H9 (cell line): ENCODE results near the gene ZNF286A. TPM values are rescaled to one million over a fixed set of nuclear protein-coding genes. Genes with fewer than 3 reads are reported as not detected.

Source experiments
- DNase-seq: peaks from one replicate; pipeline ENCODE4 v3.0.0-alpha.2; 2017
- H2AFZ ChIP-seq: one replicate; pipeline ENCODE4 v1.6.1; 2013; ENCODE audit warnings: mild to moderate bottlenecking, low read length, control low read depth, moderate library complexity
- H2AK5ac ChIP-seq: 2 replicates; pipeline ENCODE4 v1.6.1; 2013; ENCODE audit warnings: low read length, control low read depth, mixed read lengths; ENCODE audit not compliant: insufficient read length
- H2BK120ac ChIP-seq: one replicate; pipeline ENCODE4 v1.6.1; 2013; ENCODE audit warnings: low read depth, mild to moderate bottlenecking, low read length, control low read depth, inconsistent platforms; ENCODE audit not compliant: poor library complexity, severe bottlenecking
- H2BK12ac ChIP-seq: 2 replicates; pipeline ENCODE4 v1.6.1; 2013; ENCODE audit warnings: low read length, control low read depth, mixed read lengths, low read depth; ENCODE audit not compliant: insufficient read length
- H2BK15ac ChIP-seq: 2 replicates; pipeline ENCODE4 v1.6.1; 2013; ENCODE audit warnings: low read depth, low read length, control low read depth
- H2BK20ac ChIP-seq: one replicate; pipeline ENCODE4 v1.6.1; 2013; ENCODE audit warnings: low read depth, mild to moderate bottlenecking, low read length, control low read depth, inconsistent platforms; ENCODE audit not compliant: poor library complexity, severe bottlenecking
- H2BK5ac ChIP-seq: 2 replicates; pipeline ENCODE4 v1.6.1; 2013; ENCODE audit warnings: low read length, control low read depth, mixed read lengths; ENCODE audit not compliant: insufficient read length
- H3K14ac ChIP-seq: 2 replicates; pipeline ENCODE4 v1.6.1; 2013; ENCODE audit warnings: low read length, control low read depth; ENCODE audit not compliant: insufficient read depth
- H3K18ac ChIP-seq: 2 replicates; pipeline ENCODE4 v1.6.1; 2013; ENCODE audit warnings: low read depth, mild to moderate bottlenecking, mixed read lengths, low read length, control low read depth; ENCODE audit not compliant: insufficient read length
- H3K23ac ChIP-seq: 2 replicates; pipeline ENCODE4 v1.6.1; 2013; ENCODE audit warnings: low read length, control low read depth, mixed read lengths, low read depth; ENCODE audit not compliant: insufficient read length
- H3K23me2 ChIP-seq: 2 replicates; pipeline ENCODE4 v1.6.1; 2013; ENCODE audit warnings: low read depth, mild to moderate bottlenecking, mixed read lengths, low read length, control low read depth; ENCODE audit not compliant: insufficient read length, poor library complexity, severe bottlenecking
- H3K27ac ChIP-seq: 2 replicates; pipeline ENCODE4 v1.5.1; 2013; ENCODE audit warnings: low read length, control low read depth, mixed read lengths, low read depth; ENCODE audit not compliant: insufficient read length
- H3K27me3 ChIP-seq: 2 replicates; pipeline ENCODE4 v1.6.1; 2013; ENCODE audit warnings: low read length, control low read depth, inconsistent platforms; ENCODE audit not compliant: insufficient read depth
- H3K4ac ChIP-seq: 2 replicates; pipeline ENCODE4 v1.6.1; 2013; ENCODE audit warnings: low read depth, mild to moderate bottlenecking, control low read depth, inconsistent platforms, low read length, moderate library complexity
- H3K4me1 ChIP-seq: 2 replicates; pipeline ENCODE4 v1.6.1; 2013; ENCODE audit warnings: low read length, control low read depth, inconsistent platforms; ENCODE audit not compliant: insufficient read depth
- H3K4me2 ChIP-seq: 2 replicates; pipeline ENCODE4 v1.6.1; 2013; ENCODE audit warnings: low read length, control low read depth, mixed read lengths; ENCODE audit not compliant: insufficient read length, insufficient read depth
- H3K56ac ChIP-seq: 2 replicates; pipeline ENCODE4 v1.6.1; 2013; ENCODE audit warnings: low read depth, mild to moderate bottlenecking, mixed read lengths, low read length, control low read depth; ENCODE audit not compliant: insufficient read length
- H3K79me1 ChIP-seq: 2 replicates; pipeline ENCODE4 v1.6.1; 2013; ENCODE audit warnings: low read depth, mild to moderate bottlenecking, moderate library complexity, low read length, control low read depth, inconsistent platforms; ENCODE audit not compliant: insufficient read depth, poor library complexity, severe bottlenecking
- H3K79me2 ChIP-seq: 2 replicates; pipeline ENCODE4 v1.6.1; 2013; ENCODE audit warnings: low read length, control low read depth, inconsistent platforms; ENCODE audit not compliant: insufficient read depth
- H3K9ac ChIP-seq: 2 replicates; pipeline ENCODE4 v1.6.1; 2013; ENCODE audit warnings: low read length, control low read depth, mixed read lengths; ENCODE audit not compliant: insufficient read length; ENCODE audit errors: extremely low read depth
- H3K9me3 ChIP-seq: one replicate; pipeline ENCODE4 v1.6.1; 2013; ENCODE audit warnings: low read depth, low read length, inconsistent platforms; ENCODE audit not compliant: control insufficient read depth
- H3T11ph ChIP-seq: one replicate; pipeline ENCODE4 v1.6.1; 2013; ENCODE audit warnings: mild to moderate bottlenecking, low read length, control low read depth, inconsistent platforms
- H4K20me1 ChIP-seq: one replicate; pipeline ENCODE4 v1.6.1; 2013; ENCODE audit not compliant: control insufficient read depth, insufficient read length, insufficient read depth
- H4K5ac ChIP-seq: 2 replicates; pipeline ENCODE4 v1.6.1; 2013; ENCODE audit warnings: low read depth, mild to moderate bottlenecking, mixed read lengths, low read length, control low read depth; ENCODE audit not compliant: insufficient read length
- H4K8ac ChIP-seq: replicated peaks from 2 replicates; pipeline ENCODE4 v1.6.1; 2013; ENCODE audit warnings: low read length, control low read depth, mixed read lengths, low read depth; ENCODE audit not compliant: insufficient read length
- H4K91ac ChIP-seq: 2 replicates; pipeline ENCODE4 v1.6.1; 2013; ENCODE audit warnings: low read depth, mild to moderate bottlenecking, moderate library complexity, mixed read lengths, low read length, control low read depth; ENCODE audit not compliant: insufficient read length
- H3K27ac Mint-ChIP-seq, 3 experiments: 2 replicates in 2 of 3; 3 replicates in 1 of 3; pipeline ENCODE4 v1.8.0; 2020 to 2021; ENCODE audit warnings: mixed read lengths in 3 of 3, mild to moderate bottlenecking in 1 of 3, moderate library complexity in 1 of 3
- H3K27me3 Mint-ChIP-seq: 2 replicates; pipeline ENCODE4 v1.8.0; 2021; ENCODE audit warnings: low read depth, mild to moderate bottlenecking, moderate library complexity, mixed read lengths
- H3K36me3 Mint-ChIP-seq, 3 experiments: 2 replicates in 2 of 3; 3 replicates in 1 of 3; pipeline ENCODE4 v1.8.0; 2020 to 2021; ENCODE audit warnings: low read depth in 3 of 3, mixed read lengths in 3 of 3; ENCODE audit not compliant: insufficient read depth in 1 of 3
- H3K4me1 Mint-ChIP-seq, 2 experiments: 2 replicates each; pipeline ENCODE4 v1.8.0; 2020; ENCODE audit warnings: mixed read lengths in 2 of 2
- H3K4me3 Mint-ChIP-seq, 2 experiments: 2 replicates in 1 of 2; 3 replicates in 1 of 2; pipeline ENCODE4 v1.8.0; 2020 to 2021; ENCODE audit warnings: mild to moderate bottlenecking in 2 of 2, mixed read lengths in 2 of 2, moderate library complexity in 1 of 2
- H3K9me3 Mint-ChIP-seq, 2 experiments: 2 replicates in 1 of 2; 3 replicates in 1 of 2; pipeline ENCODE4 v1.8.0; 2020; ENCODE audit warnings: mild to moderate bottlenecking in 2 of 2, mixed read lengths in 2 of 2, moderate library complexity in 1 of 2
- WGBS: extraction: QIAGEN DNeasy Blood & Tissue Kit; methylation state at CpG from one replicate; pipeline ENCODE4 v1.1.7; 2013; ENCODE audit warnings: missing lambda C conversion rate, low lambda C conversion rate, mixed read lengths; ENCODE audit not compliant: insufficient read length; ENCODE audit errors: extremely low coverage; 5-methylcytosine and 5-hydroxymethylcytosine counted together
- total RNA-seq: library from RNA; stranded (reverse); gene quantifications from 2 replicates; pipeline ENCODE4 v1.2.1, GENCODE V29; 2021
- TF ChIP-seq, protein P1 (sequence below): fragments of 200-600 bp; sonication (generic); conservative IDR thresholded peaks from 3 replicates; pipeline ENCODE4 v1.8.0; 2021; ENCODE audit warnings: antibody characterized with exemption, mild to moderate bottlenecking

ZNF286A gene
- total RNA-seq, 1 experiment from 2014 or later = 101 TPM

DNA sequence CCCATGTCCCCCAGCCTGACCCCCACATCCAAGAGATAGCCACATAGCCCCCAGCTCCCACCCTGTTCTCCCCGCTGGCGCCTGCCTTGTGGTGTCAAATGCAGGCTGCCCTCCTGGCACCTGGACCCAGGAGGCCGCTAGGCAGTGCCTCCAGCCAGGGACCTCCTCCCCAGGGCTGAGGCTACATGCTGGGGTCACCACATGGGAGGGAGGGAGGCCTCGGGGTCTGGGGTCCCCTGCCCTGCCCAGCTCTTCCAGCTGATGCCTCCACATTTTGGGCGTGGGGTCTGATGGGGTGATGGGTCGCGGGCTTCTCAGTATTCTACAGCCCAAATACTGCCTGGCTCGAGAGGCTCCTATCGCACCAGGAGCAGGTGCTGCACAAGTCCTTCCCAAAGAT, 42.1 kb downstream of the ZNF286A start:
- H3K4me3 Mint-ChIP-seq = no peak overlapping the region
- H4K91ac ChIP-seq = no peak overlapping the region
- no CpG with 5 or more reads among the region's 9 CpGs for WGBS

More for the DNA sequence above, 42.1 kb downstream of the ZNF286A start:
- H3K79me1 ChIP-seq = no peaks in the 10 kb centered on the region
- H3K56ac ChIP-seq = no peak overlapping the region
- H3K27ac Mint-ChIP-seq = no peak overlapping the region
- H2BK15ac ChIP-seq = no peak overlapping the region
- H3K9me3 ChIP-seq = no peaks in the 10 kb centered on the region
- no peak overlapping the region for H3T11ph ChIP-seq
- H3K79me2 ChIP-seq = no peaks in the 10 kb centered on the region
- H3K27me3 ChIP-seq = no peaks in the 10 kb centered on the region
- no peaks in the 10 kb centered on the region for H3K36me3 Mint-ChIP-seq
- H3K27ac ChIP-seq = no peak overlapping the region
- H4K8ac ChIP-seq = no peak overlapping the region
- H3K27me3 Mint-ChIP-seq = peaks cover 2% of the 10 kb centered on the region
- H3K14ac ChIP-seq = no peak overlapping the region
- no peak overlapping the region for H3K23ac ChIP-seq
- H3K4me2 ChIP-seq = no peak overlapping the region
- no peaks in the 10 kb centered on the region for H3K23me2 ChIP-seq
- no peak overlapping the region for H3K18ac ChIP-seq
- H2BK20ac ChIP-seq = no peak overlapping the region
- no peak for DNase-seq
- no peak overlapping the region for H2AK5ac ChIP-seq
- no peak overlapping the region for H3K4ac ChIP-seq
- TF ChIP-seq, protein P1, sequence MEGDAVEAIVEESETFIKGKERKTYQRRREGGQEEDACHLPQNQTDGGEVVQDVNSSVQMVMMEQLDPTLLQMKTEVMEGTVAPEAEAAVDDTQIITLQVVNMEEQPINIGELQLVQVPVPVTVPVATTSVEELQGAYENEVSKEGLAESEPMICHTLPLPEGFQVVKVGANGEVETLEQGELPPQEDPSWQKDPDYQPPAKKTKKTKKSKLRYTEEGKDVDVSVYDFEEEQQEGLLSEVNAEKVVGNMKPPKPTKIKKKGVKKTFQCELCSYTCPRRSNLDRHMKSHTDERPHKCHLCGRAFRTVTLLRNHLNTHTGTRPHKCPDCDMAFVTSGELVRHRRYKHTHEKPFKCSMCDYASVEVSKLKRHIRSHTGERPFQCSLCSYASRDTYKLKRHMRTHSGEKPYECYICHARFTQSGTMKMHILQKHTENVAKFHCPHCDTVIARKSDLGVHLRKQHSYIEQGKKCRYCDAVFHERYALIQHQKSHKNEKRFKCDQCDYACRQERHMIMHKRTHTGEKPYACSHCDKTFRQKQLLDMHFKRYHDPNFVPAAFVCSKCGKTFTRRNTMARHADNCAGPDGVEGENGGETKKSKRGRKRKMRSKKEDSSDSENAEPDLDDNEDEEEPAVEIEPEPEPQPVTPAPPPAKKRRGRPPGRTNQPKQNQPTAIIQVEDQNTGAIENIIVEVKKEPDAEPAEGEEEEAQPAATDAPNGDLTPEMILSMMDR = no peak
- H2BK5ac ChIP-seq = no peak overlapping the region
- no peaks in the 10 kb centered on the region for H3K4me1 Mint-ChIP-seq
- H4K20me1 ChIP-seq = no peaks in the 10 kb centered on the region
- no peak overlapping the region for H3K9ac ChIP-seq
- H2AFZ ChIP-seq = no peak overlapping the region
- no peak overlapping the region for H4K5ac ChIP-seq
- no peak overlapping the region for H2BK12ac ChIP-seq
- H2BK120ac ChIP-seq = no peak overlapping the region
- no peaks in the 10 kb centered on the region for H3K4me1 ChIP-seq
- peaks cover 0 to 1% of the 10 kb centered on the region in 2 experiments; a peak in 2 of 5 replicates for H3K9me3 Mint-ChIP-seq
